WTC11 (cell line): ENCODE data around the gene LZIC. TPM values are rescaled to one million over a fixed set of nuclear protein-coding genes. Genes with fewer than 3 reads are reported as not detected.

Experiments
- ATAC-seq: fragments of 200-7000 bp; cut with Tn5 transposase; 2 replicates; pipeline ENCODE4 v1.10.0; 2021; ENCODE audit warnings: mild to moderate bottlenecking, moderate library complexity
- CTCF ChIA-PET: fragments of 300-600 bp; sonication (Branson Sonifier 250); formaldehyde crosslinking; loops from one replicate; lab custom pipeline; 2021; ENCODE audit warnings: antibody characterized with exemption; lab: Charles Lee
- POLR2A ChIA-PET: fragments of 350-600 bp; sonication (Branson Sonifier 250); formaldehyde crosslinking; loops from one replicate; lab custom pipeline; 2021; ENCODE audit warnings: antibody characterized with exemption; lab: Charles Lee
- DNase-seq: peaks from one replicate; pipeline ENCODE4 v3.0.0; 2021; ENCODE audit warnings: low spot score
- H3K27ac Mint-ChIP-seq: 2 replicates; pipeline ENCODE4 v1.8.0; 2021; ENCODE audit warnings: mixed read lengths
- H3K27me3 Mint-ChIP-seq: 2 replicates; pipeline ENCODE4 v1.8.0; 2021; ENCODE audit warnings: low read depth, mild to moderate bottlenecking, moderate library complexity, mixed read lengths
- H3K36me3 Mint-ChIP-seq: 2 replicates; pipeline ENCODE4 v1.8.0; 2021; ENCODE audit warnings: mixed read lengths
- H3K4me1 Mint-ChIP-seq: 2 replicates; pipeline ENCODE4 v1.8.0; 2022; ENCODE audit warnings: mixed read lengths
- H3K4me3 Mint-ChIP-seq: 2 replicates; pipeline ENCODE4 v1.8.0; 2021; ENCODE audit warnings: mild to moderate bottlenecking, moderate library complexity, mixed read lengths
- H3K9me3 Mint-ChIP-seq: 2 replicates; pipeline ENCODE4 v1.8.0; 2021; ENCODE audit warnings: mixed read lengths
- AR ChIP-seq: fragments of 250-450 bp; sonication (Bioruptor Pico); IDR thresholded peaks from 2 replicates; pipeline ENCODE4 v1.9.0; 2021; ENCODE audit warnings: mild to moderate bottlenecking
- ATF2 ChIP-seq: sonication (generic); formaldehyde crosslinking; IDR thresholded peaks from 2 replicates; pipeline ENCODE4 v1.8.1; 2022; ENCODE audit warnings: low read depth, missing genetic modification reagents, borderline replicate concordance
- ESRRA ChIP-seq: sonication (generic); formaldehyde crosslinking; IDR thresholded peaks from 2 replicates; pipeline ENCODE4 v1.8.1; 2022; ENCODE audit warnings: mild to moderate bottlenecking, missing genetic modification reagents, borderline replicate concordance
- ETV6 ChIP-seq: sonication (generic); formaldehyde crosslinking; IDR thresholded peaks from 2 replicates; pipeline ENCODE4 v1.8.1; 2022; ENCODE audit warnings: mild to moderate bottlenecking, missing genetic modification reagents
- NFE2L1 ChIP-seq: sonication (generic); formaldehyde crosslinking; IDR thresholded peaks from 2 replicates; pipeline ENCODE4 v1.8.1; 2023; ENCODE audit warnings: missing genetic modification reagents
- TP53 ChIP-seq: sonication (generic); formaldehyde crosslinking; IDR thresholded peaks from 2 replicates; pipeline ENCODE4 v1.8.1; 2023; ENCODE audit warnings: mild to moderate bottlenecking, missing genetic modification reagents
- ZBTB21 ChIP-seq: sonication (generic); formaldehyde crosslinking; IDR thresholded peaks from 2 replicates; pipeline ENCODE4 v1.8.1; 2023; ENCODE audit warnings: mild to moderate bottlenecking, missing genetic modification reagents, borderline replicate concordance
- total RNA-seq: library from RNA; stranded (reverse); gene quantifications from 3 replicates; pipeline ENCODE4 v1.2.3, GENCODE V29; 2021
- TF ChIP-seq, protein P1 (sequence below): fragments of 250-450 bp; sonication (Bioruptor Pico); IDR thresholded peaks from 2 replicates; pipeline ENCODE4 v1.9.0; 2021; ENCODE audit warnings: mild to moderate bottlenecking, borderline replicate concordance
- TF ChIP-seq, protein P2 (sequence below): fragments of 250-450 bp; sonication (Bioruptor Pico); conservative IDR thresholded peaks from 2 replicates; pipeline ENCODE4 v1.9.0; 2021; ENCODE audit warnings: mild to moderate bottlenecking

The LZIC gene
- total RNA-seq, 1 experiment from 2014 or later: 16.9 TPM

DNA sequence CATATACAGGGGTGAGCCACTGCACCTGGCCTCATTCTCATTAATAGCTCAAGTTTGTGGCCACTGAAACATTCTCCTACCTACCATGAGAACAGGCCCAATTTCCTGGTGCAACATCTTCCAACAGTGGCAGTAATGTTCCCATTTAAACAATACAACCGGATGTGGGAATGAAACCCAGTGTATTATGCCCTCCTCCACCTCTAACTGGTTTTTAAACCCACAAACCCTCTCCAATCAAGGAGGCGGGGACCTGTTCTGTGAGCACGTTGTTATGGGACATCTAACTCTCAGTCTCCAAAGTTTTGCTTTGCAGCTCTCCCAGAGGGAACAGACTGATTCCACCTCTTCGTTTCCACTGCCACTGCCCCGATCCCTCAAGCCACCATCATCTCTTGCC is 35.8 kb downstream of the LZIC start (continued):
- TF ChIP-seq, protein P1, sequence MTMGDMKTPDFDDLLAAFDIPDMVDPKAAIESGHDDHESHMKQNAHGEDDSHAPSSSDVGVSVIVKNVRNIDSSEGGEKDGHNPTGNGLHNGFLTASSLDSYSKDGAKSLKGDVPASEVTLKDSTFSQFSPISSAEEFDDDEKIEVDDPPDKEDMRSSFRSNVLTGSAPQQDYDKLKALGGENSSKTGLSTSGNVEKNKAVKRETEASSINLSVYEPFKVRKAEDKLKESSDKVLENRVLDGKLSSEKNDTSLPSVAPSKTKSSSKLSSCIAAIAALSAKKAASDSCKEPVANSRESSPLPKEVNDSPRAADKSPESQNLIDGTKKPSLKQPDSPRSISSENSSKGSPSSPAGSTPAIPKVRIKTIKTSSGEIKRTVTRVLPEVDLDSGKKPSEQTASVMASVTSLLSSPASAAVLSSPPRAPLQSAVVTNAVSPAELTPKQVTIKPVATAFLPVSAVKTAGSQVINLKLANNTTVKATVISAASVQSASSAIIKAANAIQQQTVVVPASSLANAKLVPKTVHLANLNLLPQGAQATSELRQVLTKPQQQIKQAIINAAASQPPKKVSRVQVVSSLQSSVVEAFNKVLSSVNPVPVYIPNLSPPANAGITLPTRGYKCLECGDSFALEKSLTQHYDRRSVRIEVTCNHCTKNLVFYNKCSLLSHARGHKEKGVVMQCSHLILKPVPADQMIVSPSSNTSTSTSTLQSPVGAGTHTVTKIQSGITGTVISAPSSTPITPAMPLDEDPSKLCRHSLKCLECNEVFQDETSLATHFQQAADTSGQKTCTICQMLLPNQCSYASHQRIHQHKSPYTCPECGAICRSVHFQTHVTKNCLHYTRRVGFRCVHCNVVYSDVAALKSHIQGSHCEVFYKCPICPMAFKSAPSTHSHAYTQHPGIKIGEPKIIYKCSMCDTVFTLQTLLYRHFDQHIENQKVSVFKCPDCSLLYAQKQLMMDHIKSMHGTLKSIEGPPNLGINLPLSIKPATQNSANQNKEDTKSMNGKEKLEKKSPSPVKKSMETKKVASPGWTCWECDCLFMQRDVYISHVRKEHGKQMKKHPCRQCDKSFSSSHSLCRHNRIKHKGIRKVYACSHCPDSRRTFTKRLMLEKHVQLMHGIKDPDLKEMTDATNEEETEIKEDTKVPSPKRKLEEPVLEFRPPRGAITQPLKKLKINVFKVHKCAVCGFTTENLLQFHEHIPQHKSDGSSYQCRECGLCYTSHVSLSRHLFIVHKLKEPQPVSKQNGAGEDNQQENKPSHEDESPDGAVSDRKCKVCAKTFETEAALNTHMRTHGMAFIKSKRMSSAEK (CRISPR knock-in tag): no peak
- TF ChIP-seq ESRRA: no peak
- no peak for TF ChIP-seq ETV6
- no peak for TF ChIP-seq TP53
- TF ChIP-seq NFE2L1: no peak

GRCh38 chr1:9906466-9906865 is 36.7 kb downstream of the LZIC start:
- DNase-seq (no peak), ATAC-seq (no peak)
- TF ChIP-seq AR (CRISPR knock-in tag) (no peak), ATF2 (CRISPR knock-in tag) (no peak), ZBTB21 (CRISPR knock-in tag) (no peak)
- TF ChIP-seq, protein P2, sequence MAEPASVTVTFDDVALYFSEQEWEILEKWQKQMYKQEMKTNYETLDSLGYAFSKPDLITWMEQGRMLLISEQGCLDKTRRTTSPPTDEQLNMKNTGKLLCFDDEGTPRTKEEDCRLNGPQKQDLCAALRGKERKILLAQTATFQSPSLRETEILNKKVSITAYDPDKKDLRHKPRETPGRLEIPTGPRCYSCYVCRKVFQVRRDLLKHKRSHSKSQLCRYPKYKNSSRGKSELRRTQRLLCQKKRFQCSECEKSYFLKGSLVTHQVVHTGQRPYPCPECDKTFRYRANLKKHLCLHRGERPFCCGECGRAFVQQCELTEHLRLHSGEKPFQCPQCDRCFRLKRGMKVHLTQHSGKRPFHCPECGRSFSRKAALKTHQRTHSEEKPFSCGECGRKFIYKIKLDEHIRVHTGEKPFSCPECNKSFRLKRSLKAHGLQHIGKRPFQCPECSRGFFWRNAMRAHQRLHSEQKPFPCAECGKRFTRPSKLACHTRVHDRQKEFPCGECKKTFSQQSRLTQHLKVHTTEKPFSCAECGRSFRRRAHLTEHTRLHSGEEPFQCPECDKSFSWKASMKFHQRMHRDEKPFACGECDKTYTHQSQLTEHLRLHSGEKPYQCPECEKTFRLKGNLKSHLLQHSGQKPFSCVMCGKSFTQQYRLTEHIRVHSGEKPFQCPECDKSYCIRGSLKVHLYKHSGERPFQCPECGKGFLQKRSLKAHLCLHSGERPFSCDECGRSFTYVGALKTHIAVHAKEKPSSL: no peak
- TF ChIP-seq, protein P1 (CRISPR knock-in tag): no peak
- Mint-ChIP-seq H3K4me1 (peaks cover 25% of the 10 kb centered on the region), H3K27ac (no peak overlapping the region), H3K9me3 (no peaks in the 10 kb centered on the region), H3K36me3 (no peaks in the 10 kb centered on the region), H3K4me3 (no peak overlapping the region), H3K27me3 (no peaks in the 10 kb centered on the region)
- POLR2A ChIA-PET: no interaction called here
- CTCF ChIA-PET: no interaction called here
